Activated T-cell treated with anti-CD3 and anti-CD28 coated beads, Interleukin-2, amount 50 U/mL, for 24 hours (primary cell): Measurements from ENCODE around the gene NAPG.
"Not testable (repeated sequence)": the region's sequence is repeated elsewhere in the genome, so short reads cannot be mapped to it uniquely, and the experiment has no call there.

Source experiments
- DNase-seq: peaks from one replicate; pipeline ENCODE4 v3.0.0-alpha.2; 2020
- H3K27ac Mint-ChIP-seq: 2 replicates; pipeline ENCODE4 v1.8.0; 2020; ENCODE audit warnings: mild to moderate bottlenecking, mixed read lengths
- H3K27me3 Mint-ChIP-seq: 2 replicates; pipeline ENCODE4 v1.8.0; 2020; ENCODE audit warnings: mixed read lengths
- H3K36me3 Mint-ChIP-seq: 2 replicates; pipeline ENCODE4 v1.8.0; 2020; ENCODE audit warnings: low read depth, mixed read lengths
- H3K4me1 Mint-ChIP-seq: 2 replicates; pipeline ENCODE4 v1.8.0; 2020; ENCODE audit warnings: low read depth, mixed read lengths
- H3K4me3 Mint-ChIP-seq: 2 replicates; pipeline ENCODE4 v1.8.0; 2020; ENCODE audit warnings: mild to moderate bottlenecking, moderate library complexity, mixed read lengths
- H3K9me3 Mint-ChIP-seq: 2 replicates; pipeline ENCODE4 v1.8.0; 2020; ENCODE audit warnings: mixed read lengths

NAPG gene

DNA sequence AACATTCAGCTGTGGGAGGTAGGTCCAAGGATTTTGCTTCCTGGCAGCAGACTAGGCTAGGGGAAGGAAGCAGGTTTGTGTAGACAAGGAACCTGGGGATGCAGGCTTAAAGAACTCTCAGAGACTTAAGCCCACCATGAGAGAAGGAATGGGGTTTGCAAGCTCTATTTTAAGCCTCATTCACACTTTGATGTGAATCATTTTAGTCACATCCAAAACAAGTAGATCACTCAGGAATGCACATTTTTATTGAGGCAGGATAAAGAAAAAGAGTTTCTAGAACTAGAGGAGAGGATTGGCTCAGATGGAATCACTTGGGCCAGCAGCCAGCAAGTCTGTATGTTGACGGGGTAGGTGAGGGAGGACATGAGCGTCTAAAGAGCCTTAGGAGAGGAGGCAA, 3.3 kb upstream of the NAPG start:
- Mint-ChIP-seq H3K36me3 (peaks cover 13% of the 10 kb centered on the region), H3K4me3 (no peak overlapping the region), H3K27ac (no peak overlapping the region), H3K9me3 (no peaks in the 10 kb centered on the region), H3K4me1 (peaks cover 31% of the 10 kb centered on the region), H3K27me3 (peaks cover 29% of the 10 kb centered on the region)
- no peak for DNase-seq

DNA sequence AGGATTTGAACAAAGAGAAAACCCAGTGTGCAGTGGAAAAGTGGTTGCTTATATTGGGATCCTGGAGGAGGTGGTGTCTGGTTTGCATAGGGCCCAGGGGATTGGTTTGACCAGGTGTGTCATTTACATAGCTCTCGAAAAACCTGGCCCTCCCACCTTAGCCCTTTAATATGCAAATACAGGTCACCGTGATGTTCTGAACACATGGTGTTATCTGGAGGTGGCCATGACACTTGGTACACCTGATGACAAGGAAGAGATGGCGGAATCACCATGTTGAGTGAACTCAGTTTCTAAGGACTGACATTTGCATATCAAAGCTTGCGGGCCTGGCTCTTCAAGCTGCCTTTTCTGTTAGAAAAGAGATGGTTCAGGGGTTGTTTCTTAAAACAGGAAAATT, 2.3 kb upstream of the NAPG start:
- Mint-ChIP-seq H3K4me1 (peaks cover 39% of the 10 kb centered on the region), H3K4me3 (no peak overlapping the region), H3K27ac (no peak overlapping the region), H3K36me3 (peaks cover 18% of the 10 kb centered on the region), H3K9me3 (no peaks in the 10 kb centered on the region), H3K27me3 (peaks cover 22% of the 10 kb centered on the region)
- no peak for DNase-seq

DNA sequence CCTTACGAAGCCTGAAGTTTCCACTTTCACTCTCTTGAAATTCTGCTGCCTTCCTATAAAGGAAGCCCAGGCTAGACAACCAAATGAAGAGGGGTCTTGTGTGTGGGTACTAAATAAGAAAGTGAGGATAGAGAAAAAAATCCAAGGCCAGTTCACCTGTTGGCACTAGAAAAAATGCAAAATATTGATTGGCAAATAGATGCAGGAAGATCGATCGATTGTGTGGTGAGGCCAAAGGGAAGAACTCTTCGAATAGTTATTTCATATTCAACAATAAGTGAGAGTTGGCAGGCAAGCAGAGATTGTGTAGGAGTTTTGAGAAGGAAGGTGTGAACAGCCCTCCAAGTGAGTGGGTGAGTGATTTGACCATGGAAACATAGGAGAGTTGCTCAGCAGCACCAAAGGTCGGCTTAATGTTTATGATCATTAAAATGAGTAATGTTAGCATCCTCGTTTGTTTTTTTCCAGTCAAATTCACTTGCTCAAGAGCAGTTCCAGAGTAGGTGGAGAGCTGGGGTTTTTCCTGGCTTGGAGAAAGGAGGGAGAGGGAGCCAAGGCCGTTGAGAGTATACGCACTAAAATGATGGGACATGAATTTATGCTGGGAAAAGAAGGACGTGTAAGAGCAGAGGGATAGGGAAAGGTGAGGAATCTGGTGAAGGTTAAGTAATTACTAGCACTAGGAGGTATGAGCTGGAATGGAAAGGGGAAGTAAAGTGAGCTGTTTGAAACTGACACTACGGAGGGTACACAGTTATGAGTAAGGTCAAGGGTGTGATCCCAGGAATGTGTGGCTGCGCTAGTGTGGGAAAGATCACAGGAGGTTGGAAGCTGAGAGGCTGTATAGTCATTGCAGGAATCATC, 1.1 kb upstream of the NAPG start:
- H3K4me1 Mint-ChIP-seq, result peaks cover 48% of the 10 kb centered on the region
- peaks cover 10% of the 10 kb centered on the region for H3K27me3 Mint-ChIP-seq
- no peaks in the 10 kb centered on the region for H3K9me3 Mint-ChIP-seq
- peaks cover 23% of the 10 kb centered on the region for H3K36me3 Mint-ChIP-seq
- peak overlapping the region; percentile 95 for H3K4me3 Mint-ChIP-seq
- peak overlapping the region; percentile 98 for H3K27ac Mint-ChIP-seq
- DNase-seq, result no peak

DNA sequence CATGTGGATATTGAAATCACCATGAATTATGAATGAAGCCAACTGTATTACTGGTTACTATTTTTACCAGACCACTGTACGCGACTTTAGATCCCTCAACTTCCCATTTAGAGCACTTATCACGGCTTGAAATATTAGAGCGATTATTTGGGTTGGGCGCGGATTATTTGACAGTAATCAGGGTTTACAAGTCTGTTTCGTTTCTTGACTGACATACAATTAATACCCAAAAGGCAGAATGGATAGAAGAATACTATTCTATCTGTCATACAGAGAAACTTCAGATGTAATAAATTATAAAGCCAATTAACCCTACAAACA, 496 bp upstream of the NAPG start:
- no peaks in the 10 kb centered on the region for H3K9me3 Mint-ChIP-seq
- H3K27me3 Mint-ChIP-seq, result peaks cover 4% of the 10 kb centered on the region
- no peak for DNase-seq
- peaks cover 50% of the 10 kb centered on the region for H3K4me1 Mint-ChIP-seq
- H3K27ac Mint-ChIP-seq, result peak overlapping the region; percentile 98
- H3K36me3 Mint-ChIP-seq, result peaks cover 25% of the 10 kb centered on the region
- peak overlapping the region; percentile 95 for H3K4me3 Mint-ChIP-seq

DNA sequence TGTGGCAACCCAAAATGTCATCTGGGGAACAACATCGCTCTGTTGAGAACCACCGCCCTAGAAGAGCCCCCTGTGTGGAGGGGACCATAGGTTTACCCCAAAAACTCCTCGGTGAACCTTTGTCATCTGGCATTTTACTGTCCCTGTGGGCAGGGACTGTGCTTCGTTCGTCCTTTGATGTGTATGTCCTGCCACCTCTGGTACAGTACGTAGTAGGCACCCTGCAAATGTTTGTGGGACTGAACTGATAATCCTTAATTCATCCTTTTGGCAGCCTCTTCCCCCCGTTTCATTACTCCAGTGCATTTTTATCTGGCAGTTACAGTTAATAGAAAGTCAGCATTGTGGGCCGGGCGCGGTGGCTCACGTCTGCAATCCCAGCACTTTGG, 728 bp downstream of the NAPG start:
- H3K27me3 Mint-ChIP-seq, result peaks cover 3% of the 10 kb centered on the region
- peak overlapping the region; percentile 95 for H3K4me3 Mint-ChIP-seq
- H3K27ac Mint-ChIP-seq, result peak overlapping the region; percentile 92
- peaks cover 57% of the 10 kb centered on the region for H3K4me1 Mint-ChIP-seq
- H3K36me3 Mint-ChIP-seq, result peaks cover 31% of the 10 kb centered on the region
- H3K9me3 Mint-ChIP-seq, result no peaks in the 10 kb centered on the region
- no peak for DNase-seq

DNA sequence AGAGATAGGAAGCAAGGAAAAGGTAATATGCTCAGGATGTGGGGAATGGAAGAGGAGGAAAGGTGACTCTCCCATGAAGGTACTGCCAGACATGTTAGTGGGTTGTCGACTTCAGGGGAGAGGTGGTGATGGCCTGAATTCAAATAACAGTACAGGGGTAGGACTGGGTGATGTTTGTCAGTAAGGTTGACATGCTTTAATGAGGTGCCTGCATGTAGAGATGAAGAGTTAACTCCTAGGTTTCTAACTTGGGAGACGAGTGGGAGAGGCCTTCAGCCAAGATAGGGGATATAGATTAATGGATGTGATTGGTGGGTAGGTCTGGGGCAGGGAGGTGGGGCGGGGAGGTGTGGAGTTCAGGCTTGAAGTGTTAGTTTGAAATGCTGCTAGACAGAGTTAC, 2.6 kb downstream of the NAPG start:
- Mint-ChIP-seq H3K27me3 (no peaks in the 10 kb centered on the region), H3K27ac (peak overlapping the region; percentile 71), H3K9me3 (no peaks in the 10 kb centered on the region), H3K36me3 (peaks cover 43% of the 10 kb centered on the region), H3K4me3 (peak overlapping the region; percentile 95), H3K4me1 (peaks cover 61% of the 10 kb centered on the region)
- no peak for DNase-seq

DNA sequence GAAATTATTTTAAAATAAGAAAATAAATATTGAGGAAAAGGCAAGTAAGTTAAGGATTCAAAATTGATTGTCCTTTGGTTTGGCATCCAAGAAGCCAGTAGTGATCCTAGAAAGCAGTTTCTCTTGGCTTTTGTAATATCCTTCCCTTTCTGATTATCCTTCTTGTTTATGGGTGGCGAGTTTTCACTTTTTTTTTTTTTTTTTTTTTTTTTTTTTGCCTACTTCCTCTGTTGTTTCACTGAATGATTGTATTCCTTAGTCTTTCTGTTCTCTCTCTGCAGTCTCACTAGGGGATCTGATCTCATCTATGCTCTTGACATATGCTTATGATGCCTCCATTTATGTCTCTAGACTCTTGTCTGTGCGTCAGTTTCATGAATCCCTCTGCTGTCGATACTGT, 4.2 kb downstream of the NAPG start:
- Mint-ChIP-seq H3K4me1 (peaks cover 51% of the 10 kb centered on the region), H3K27ac (peak overlapping the region; percentile 96), H3K27me3 (no peaks in the 10 kb centered on the region), H3K9me3 (no peaks in the 10 kb centered on the region), H3K4me3 (peak overlapping the region; percentile 45), H3K36me3 (peaks cover 54% of the 10 kb centered on the region)
- no peak for DNase-seq

DNA sequence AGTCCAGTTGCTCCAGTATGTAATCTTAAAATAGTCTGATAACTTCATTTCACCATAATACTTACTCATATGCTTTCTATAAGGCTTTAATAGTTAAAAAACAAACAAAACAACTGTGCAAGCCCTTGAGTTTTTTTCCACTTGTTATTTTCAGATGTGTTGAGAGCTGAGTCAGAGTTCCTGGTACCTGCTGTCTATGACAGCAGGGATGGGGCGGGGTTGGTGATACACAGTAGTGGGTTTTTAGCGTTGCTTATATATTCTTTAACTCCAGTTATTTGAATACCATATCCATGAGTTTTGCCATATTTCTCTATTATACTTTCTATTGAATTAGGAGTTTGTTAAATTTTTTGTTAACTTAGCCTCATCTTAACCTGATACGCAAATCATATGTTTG, 5.0 kb downstream of the NAPG start:
- Mint-ChIP-seq H3K4me3 (peak overlapping the region; percentile 45), H3K36me3 (peaks cover 56% of the 10 kb centered on the region)
- DNase-seq, result no peak

DNA sequence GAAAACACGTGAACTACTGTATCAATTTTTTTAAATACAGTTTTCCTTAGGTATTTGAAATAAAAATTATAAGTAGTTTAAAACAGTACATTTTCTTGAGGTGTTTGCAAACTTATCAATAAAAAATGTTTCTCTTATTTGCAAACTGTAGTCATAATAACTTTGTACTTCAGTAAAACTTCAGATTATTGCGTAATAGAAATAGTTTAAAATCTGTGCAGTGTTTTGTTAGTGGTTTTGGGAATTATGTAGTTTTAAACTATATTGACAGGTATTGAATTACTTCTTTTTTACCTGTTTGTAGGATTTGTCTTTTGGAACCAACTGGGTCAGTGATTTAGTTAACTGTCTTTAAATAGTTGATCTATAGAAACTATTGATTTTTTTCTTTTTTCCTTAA, 7.3 kb downstream of the NAPG start:
- Mint-ChIP-seq H3K27me3 (no peaks in the 10 kb centered on the region), H3K9me3 (no peaks in the 10 kb centered on the region), H3K4me1 (peaks cover 52% of the 10 kb centered on the region), H3K4me3 (no peak overlapping the region), H3K27ac (no peak overlapping the region), H3K36me3 (peaks cover 60% of the 10 kb centered on the region)
- no peak for DNase-seq

More for the DNA sequence above, 5.0 kb downstream of the NAPG start:
- H3K4me1 Mint-ChIP-seq, result peaks cover 49% of the 10 kb centered on the region
- H3K9me3 Mint-ChIP-seq, result no peaks in the 10 kb centered on the region
- no peaks in the 10 kb centered on the region for H3K27me3 Mint-ChIP-seq
- H3K27ac Mint-ChIP-seq, result peak overlapping the region; percentile 96

DNA sequence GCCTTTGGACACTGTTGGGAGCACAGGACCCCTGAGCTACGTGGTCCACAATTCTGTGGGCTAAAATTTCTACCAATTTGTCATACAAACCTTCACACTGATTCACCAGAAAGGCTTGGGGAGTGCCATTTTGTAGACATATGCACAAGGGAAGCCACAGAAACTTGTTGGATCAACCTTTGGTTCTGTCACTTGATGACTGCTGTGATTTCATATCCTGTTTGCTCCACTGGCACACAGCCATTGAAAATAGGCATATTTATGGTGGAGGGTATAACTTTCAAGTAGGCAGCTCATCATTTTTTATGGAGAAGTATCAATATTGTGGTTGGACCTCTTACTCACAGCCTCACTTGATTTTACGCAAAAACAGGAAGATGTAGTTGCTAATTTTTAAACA, 10.5 kb downstream of the NAPG start:
- Mint-ChIP-seq H3K4me3 (no peak overlapping the region), H3K36me3 (peaks cover 73% of the 10 kb centered on the region)

DNA sequence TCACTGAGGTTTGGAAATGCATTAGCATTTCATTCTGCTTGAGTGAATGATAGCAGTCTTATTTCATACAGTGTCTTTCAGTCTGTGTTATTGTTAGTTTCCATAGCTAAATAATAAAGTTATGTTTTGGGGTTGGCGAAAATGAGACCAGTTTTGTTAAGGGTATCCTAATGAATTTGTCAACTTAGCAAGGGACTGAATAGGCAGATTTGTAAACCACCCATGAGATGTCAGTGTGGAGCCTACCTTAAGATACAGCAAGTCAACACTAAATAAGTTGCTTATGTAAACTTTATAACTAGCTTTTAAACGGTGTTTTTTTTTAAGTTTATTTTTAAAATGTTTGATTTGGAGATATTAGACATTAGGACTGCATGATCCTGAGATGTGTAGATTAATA, 11.9 kb downstream of the NAPG start:
- no peak for DNase-seq
- no peak overlapping the region for H3K4me3 Mint-ChIP-seq
- no peaks in the 10 kb centered on the region for H3K9me3 Mint-ChIP-seq
- H3K4me1 Mint-ChIP-seq, result peaks cover 32% of the 10 kb centered on the region
- no peaks in the 10 kb centered on the region for H3K27me3 Mint-ChIP-seq
- no peak overlapping the region for H3K27ac Mint-ChIP-seq
- H3K36me3 Mint-ChIP-seq, result peaks cover 81% of the 10 kb centered on the region

More for the DNA sequence above, 10.5 kb downstream of the NAPG start:
- peaks cover 35% of the 10 kb centered on the region for H3K4me1 Mint-ChIP-seq
- peak overlapping the region; percentile 18 for H3K27ac Mint-ChIP-seq
- no peak for DNase-seq
- no peaks in the 10 kb centered on the region for H3K9me3 Mint-ChIP-seq
- no peaks in the 10 kb centered on the region for H3K27me3 Mint-ChIP-seq

DNA sequence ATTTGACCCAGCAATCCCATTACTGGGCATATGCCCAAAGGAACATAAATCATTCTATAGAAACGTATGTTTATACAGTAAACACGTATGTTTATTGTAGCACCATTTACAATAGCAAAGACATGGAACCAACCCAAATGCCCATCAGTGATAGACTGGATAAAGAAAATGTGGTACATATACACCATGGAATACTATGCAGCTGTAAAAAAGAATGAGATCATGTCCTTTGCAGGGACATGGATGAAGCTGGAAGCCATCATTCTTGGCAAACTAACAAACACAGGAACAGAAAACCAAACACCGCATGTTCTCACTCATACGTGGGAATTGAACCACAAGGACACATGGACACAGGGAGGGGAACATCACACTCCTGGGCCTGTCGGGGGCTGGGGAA, 13.3 kb downstream of the NAPG start:
- H3K27me3 Mint-ChIP-seq, H3K9me3 Mint-ChIP-seq, H3K27ac Mint-ChIP-seq, H3K4me3 Mint-ChIP-seq, DNase-seq: not testable (repeated sequence)
- Mint-ChIP-seq H3K36me3 (peaks cover 78% of the 10 kb centered on the region), H3K4me1 (peaks cover 32% of the 10 kb centered on the region)

DNA sequence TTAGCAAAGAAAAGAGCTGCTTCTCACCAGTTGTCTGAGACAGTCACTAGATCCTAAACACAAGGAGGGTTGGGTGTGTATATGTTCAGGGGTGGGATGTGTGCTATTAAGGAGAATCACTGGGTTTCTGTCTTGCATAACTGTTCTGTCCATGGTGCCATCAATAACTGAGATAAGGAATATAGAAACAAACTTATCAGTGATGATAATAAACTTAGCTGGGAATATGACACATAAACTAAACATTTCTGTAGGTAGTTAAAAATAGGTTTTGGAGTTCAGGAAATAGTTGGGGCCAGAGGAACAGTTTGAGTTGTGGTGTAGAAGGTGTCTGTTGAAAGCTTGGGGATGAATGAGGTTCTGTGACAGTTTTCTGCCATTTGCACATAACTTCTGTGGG, 17.4 kb downstream of the NAPG start:
- no peaks in the 10 kb centered on the region for H3K27me3 Mint-ChIP-seq
- peak overlapping the region; percentile 5 for H3K27ac Mint-ChIP-seq
- peaks cover 10% of the 10 kb centered on the region for H3K4me1 Mint-ChIP-seq
- no peak overlapping the region for H3K4me3 Mint-ChIP-seq
- no peak for DNase-seq
- H3K36me3 Mint-ChIP-seq, result peaks cover 89% of the 10 kb centered on the region
- H3K9me3 Mint-ChIP-seq, result no peaks in the 10 kb centered on the region

DNA sequence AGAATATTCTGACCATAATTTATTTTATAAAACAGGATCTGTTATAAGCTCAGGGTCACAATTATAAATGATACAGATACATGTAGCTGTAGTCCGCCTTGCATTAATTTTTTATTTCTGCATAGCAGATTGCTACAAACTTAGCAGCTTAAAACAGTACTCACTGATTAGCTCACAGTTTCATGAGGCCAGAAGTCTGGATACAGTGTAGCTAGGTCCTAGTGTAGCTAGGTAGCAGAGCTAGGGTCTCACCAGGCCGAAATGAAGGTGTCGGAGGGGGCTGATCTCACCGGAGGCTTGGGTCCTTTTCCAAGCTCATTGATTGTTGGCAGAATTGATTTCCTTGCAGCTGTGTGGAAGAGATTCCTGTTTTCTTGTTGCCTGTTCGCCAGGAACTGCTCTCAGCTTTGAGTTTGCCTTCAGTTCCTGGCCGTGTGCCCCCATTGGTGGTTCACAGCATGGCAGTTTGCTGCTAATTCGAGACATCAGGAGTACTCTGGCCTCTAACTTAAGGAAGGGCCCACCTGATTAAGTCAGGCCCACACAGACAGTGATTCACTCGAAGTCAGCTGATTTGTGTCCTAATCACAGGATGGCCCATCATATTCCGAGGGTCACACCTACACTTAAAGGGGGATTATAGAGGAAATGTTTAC, 18.4 kb downstream of the NAPG start:
- DNase-seq, result no peak
- no peaks in the 10 kb centered on the region for H3K27me3 Mint-ChIP-seq
- no peaks in the 10 kb centered on the region for H3K9me3 Mint-ChIP-seq
- H3K27ac Mint-ChIP-seq, result no peak overlapping the region
- no peak overlapping the region for H3K4me3 Mint-ChIP-seq
- H3K4me1 Mint-ChIP-seq, result peaks cover under 1% of the 10 kb centered on the region
- peaks cover 89% of the 10 kb centered on the region for H3K36me3 Mint-ChIP-seq

DNA sequence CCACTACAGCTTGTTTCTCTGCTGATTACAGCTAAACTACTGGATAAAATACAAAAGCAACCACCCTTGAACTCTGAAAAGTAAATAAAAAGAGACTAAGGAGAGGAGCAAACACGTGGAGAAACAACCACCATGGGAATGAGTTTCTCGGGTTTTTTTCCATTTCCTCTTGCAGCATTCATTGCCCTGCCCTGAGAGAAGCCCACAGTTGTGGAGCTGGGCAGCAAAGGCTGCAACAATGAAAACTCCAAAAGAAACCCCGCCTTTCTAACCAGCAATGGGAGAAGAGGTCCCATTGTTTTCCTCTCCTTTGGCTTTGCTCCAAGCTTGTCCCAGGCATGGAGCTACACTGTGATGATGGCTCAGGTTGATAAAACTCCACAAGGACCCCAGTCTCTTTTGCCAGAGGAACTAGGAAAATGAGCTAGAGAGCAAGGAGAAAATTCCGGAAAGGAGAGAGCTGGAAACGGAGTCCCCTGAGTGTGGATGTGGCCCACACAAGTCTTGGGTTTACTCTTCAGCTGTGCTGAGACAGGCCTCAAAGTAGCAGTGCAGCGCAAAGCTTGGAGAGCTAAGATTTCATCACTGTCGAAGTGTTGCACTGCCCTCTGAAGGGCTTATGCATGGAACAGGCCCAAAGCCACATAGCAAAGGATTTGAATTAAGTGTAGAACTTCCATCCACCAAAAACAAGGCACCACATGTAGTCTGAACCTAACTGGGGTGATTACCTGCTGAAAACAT, 20.9 kb downstream of the NAPG start:
- Mint-ChIP-seq H3K9me3 (no peaks in the 10 kb centered on the region), H3K27ac (no peak overlapping the region), H3K4me3 (no peak overlapping the region), H3K36me3 (peaks cover 88% of the 10 kb centered on the region), H3K4me1 (no peaks in the 10 kb centered on the region), H3K27me3 (no peaks in the 10 kb centered on the region)
- DNase-seq, result no peak
